Islet of Langerhans (tissue), 1 donor: ENCODE data around the gene SLC49A4.

Experiments used
- FAIRE-seq: peaks from one replicate; lab custom pipeline; 2011; peaks lifted over from hg19 to GRCh38; lab: Jason Lieb, UNC

SLC49A4 gene

DNA sequence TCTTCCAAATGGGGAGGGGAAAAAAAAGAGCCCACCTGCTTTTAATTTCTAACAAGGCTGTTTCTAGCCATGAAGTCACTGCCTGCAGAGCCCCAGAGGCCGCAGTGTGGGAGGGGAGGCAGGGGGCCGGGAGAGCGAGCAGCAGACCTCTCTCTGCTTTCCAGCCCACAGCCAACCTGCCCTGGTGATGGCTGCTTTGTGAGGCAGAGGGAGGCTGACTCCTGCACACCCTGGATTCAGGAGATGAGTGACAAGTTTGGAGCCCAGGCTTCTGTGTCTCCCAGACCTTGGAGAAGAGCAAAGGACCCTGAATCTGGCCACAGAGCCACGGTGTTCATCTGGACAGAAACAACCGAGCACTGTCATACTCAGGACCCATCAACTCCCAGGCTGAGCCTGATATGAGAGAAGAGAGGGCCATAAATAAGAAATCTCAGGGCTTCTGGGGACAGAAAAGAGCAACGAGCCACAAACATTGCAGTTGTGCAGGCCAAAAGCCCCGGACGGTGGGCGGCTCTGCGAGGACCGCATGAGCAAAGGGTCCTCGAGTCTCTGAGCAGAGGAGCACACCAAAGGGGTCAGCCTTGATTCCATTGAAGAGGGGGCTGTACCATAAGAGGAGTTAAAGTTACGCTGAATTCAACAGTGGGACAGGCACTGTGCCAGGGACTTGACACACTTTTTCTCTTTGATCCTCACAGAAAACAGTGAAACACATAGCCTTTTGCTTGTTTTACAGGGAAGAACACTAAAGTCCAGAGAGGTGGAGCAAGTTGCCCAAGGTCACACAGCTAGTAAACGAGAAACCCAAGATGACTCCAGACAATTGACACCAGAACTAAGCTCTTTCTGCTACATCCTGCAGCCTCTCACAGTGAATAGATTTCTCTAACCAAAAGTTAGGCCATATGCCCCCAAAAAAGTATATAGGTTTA lies 135.5 kb downstream of the SLC49A4 start:
- no peak for FAIRE-seq
